NCI-H2227 (cell line): ENCODE data around the gene PSEN1.

Experiments
- DNase-seq: peaks from one replicate; lab custom pipeline; 2025; ENCODE audit not compliant: unreplicated experiment; lab: John Stamatoyannopoulos, UW

Gene PSEN1

DNA sequence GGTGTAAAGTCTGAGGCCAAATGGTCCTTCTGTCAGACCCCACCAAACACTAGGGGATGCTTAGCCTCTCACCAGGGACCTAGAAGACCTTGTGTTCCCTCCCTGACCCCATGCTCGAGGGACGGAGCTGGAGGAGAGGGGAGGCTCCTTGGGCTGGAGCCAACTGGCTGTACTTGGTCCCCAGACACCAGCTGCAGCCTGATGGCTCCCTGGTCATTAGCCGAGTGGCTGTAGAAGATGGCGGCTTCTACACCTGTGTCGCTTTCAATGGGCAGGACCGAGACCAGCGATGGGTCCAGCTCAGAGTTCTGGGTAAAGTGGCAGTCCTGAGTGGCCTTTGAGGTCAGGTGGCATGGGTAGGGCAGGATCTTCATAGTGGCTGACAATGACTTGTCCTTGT is 130.0 kb downstream of the PSEN1 start:
- no peak for DNase-seq

DNA sequence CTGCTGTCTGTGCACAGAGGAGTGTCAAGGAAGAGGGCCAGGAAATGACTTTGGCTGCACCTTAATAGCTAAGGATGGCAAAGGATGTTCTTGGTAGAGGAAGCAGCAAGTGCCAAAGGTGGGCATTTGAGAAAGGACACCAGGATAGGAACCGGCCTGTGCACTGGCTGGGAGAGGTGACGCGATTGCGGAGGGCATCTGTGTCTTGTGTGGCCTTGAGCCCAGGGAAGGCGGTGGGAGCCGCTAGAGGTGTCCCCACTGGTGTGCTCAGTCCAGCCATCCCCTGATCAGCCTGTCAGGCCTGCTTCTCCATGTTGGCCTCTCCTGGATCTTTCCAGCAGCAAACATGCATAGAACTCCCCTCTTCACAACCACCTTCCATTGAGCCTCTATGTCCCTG is 131.2 kb downstream of the PSEN1 start:
- no peak for DNase-seq

GRCh38 chr14:73269729-73270531 is 133.6 kb downstream of the PSEN1 start:
- DNase-seq, result no peak

GRCh38 chr14:73272393-73272792 is 136.1 kb downstream of the PSEN1 start:
- DNase-seq, result no peak
